ENCODE data around the gene AGAP3. TPM values are rescaled to one million over a fixed set of nuclear protein-coding genes. Genes with fewer than 3 reads are reported as not detected.

The AGAP3 gene
- total RNA-seq, 1 donor from 2014 or later: 7.4 TPM

- no peak for TF ChIP-seq CTCF (IDR thresholded peaks at IDR 0.05)
- Mint-ChIP-seq H3K4me1 (peaks cover 2% of the 10 kb centered on the region), H3K27ac (no peak overlapping the region), H3K4me3 (no peak overlapping the region), H3K9me3 (no peaks in the 10 kb centered on the region), H3K27me3 (peaks cover 20% of the 10 kb centered on the region), H3K36me3 (ENCODE audit: low read depth) (peaks cover 2% of the 10 kb centered on the region)
- POLR2A ChIA-PET: no interaction called here
- CTCF ChIA-PET: no interaction called here
- DNase-seq (no peak), ATAC-seq (ENCODE audit: low read depth) (peak; percentile 47)
- intact Hi-C loops (cut with micrococcal nuclease): no loop called here
Observed at GRCh38 chr7:151117565-151117964, 31.3 kb downstream of the AGAP3 start.

GRCh38 chr7:151118108-151119054 lies 32.1 kb downstream of the AGAP3 start:
- peaks cover 14% of the 10 kb centered on the region for H3K27me3 Mint-ChIP-seq
- no peaks in the 10 kb centered on the region for H3K9me3 Mint-ChIP-seq
- peaks cover 2% of the 10 kb centered on the region for H3K4me1 Mint-ChIP-seq
- H3K36me3 Mint-ChIP-seq (ENCODE audit: low read depth): peaks cover 2% of the 10 kb centered on the region
- ChIA-PET POLR2A (no interaction called here), CTCF (no interaction called here)
- no peak overlapping the region for H3K4me3 Mint-ChIP-seq
- DNase-seq (no peak), ATAC-seq (ENCODE audit: low read depth) (no peak)
- intact Hi-C loops (cut with micrococcal nuclease): no loop called here
- TF ChIP-seq CTCF (IDR thresholded peaks at IDR 0.05): no peak
- no peak overlapping the region for H3K27ac Mint-ChIP-seq

- ATAC-seq (ENCODE audit: low read depth): no peak
- no peak for DNase-seq
- H3K27ac Mint-ChIP-seq: no peak overlapping the region
- peaks cover 5% of the 10 kb centered on the region for H3K4me1 Mint-ChIP-seq
- no peaks in the 10 kb centered on the region for H3K9me3 Mint-ChIP-seq
- intact Hi-C loops (cut with micrococcal nuclease): no loop called here
- peaks cover 9% of the 10 kb centered on the region for H3K27me3 Mint-ChIP-seq
- H3K4me3 Mint-ChIP-seq: no peak overlapping the region
- TF ChIP-seq CTCF (IDR thresholded peaks at IDR 0.05): no peak
- peaks cover 2% of the 10 kb centered on the region for H3K36me3 Mint-ChIP-seq (ENCODE audit: low read depth)
- CTCF ChIA-PET: no interaction called here
- POLR2A ChIA-PET: no interaction called here
Observed at GRCh38 chr7:151119055-151119415, 32.8 kb downstream of the AGAP3 start.

- Mint-ChIP-seq H3K4me1 (peaks cover 6% of the 10 kb centered on the region), H3K27ac (no peak overlapping the region), H3K4me3 (no peak overlapping the region), H3K9me3 (no peaks in the 10 kb centered on the region), H3K27me3 (peaks cover 11% of the 10 kb centered on the region), H3K36me3 (ENCODE audit: low read depth) (peaks cover 2% of the 10 kb centered on the region)
- POLR2A ChIA-PET: no interaction called here
- CTCF ChIA-PET: no interaction called here
- no peak for DNase-seq
- intact Hi-C loops (cut with micrococcal nuclease): no loop called here
- ATAC-seq (ENCODE audit: low read depth): no peak
- no peak for TF ChIP-seq CTCF (IDR thresholded peaks at IDR 0.05)
Observed at GRCh38 chr7:151119902-151120301, 33.6 kb downstream of the AGAP3 start.

- Mint-ChIP-seq H3K9me3 (no peaks in the 10 kb centered on the region), H3K4me1 (peaks cover 4% of the 10 kb centered on the region), H3K36me3 (ENCODE audit: low read depth) (peaks cover 2% of the 10 kb centered on the region), H3K27me3 (peaks cover 7% of the 10 kb centered on the region), H3K27ac (no peak overlapping the region), H3K4me3 (no peak overlapping the region)
- TF ChIP-seq CTCF (IDR thresholded peaks at IDR 0.05): no peak
- CTCF ChIA-PET: no interaction called here
- ATAC-seq (ENCODE audit: low read depth) (no peak), DNase-seq (no peak)
- intact Hi-C loops (cut with micrococcal nuclease): no loop called here
- POLR2A ChIA-PET: no interaction called here
Observed at GRCh38 chr7:151120896-151121295, 34.6 kb downstream of the AGAP3 start.

Measured in activated B cell treated with CpG ODN at 0.5 μM for 24 hours (primary cell).